HAP-1 (cell line): ENCODE results near the gene ERICH4.
A peak's percentile ranks its signal among the peaks of the same experiment; 100 is the strongest.

Source experiments
- DNase-seq, 2 experiments: peaks; one replicate each; pipeline ENCODE4 v3.0.0-alpha.2; 2016 to 2020; ENCODE audit warnings: low spot score in 2 of 2
- H3K27me3 ChIP-seq: fragments of 250-450 bp; sonication (Bioruptor Pico); 2 replicates; pipeline ENCODE4 v1.5.1; 2020; ENCODE audit warnings: low read depth, mild to moderate bottlenecking, moderate library complexity
- H3K36me3 ChIP-seq: fragments of 250-450 bp; sonication (Bioruptor Pico); replicated peaks from 2 replicates; pipeline ENCODE4 v1.5.1; 2020; ENCODE audit warnings: mild to moderate bottlenecking
- H3K4me1 ChIP-seq: fragments of 250-450 bp; sonication (Bioruptor Pico); 2 replicates; pipeline ENCODE4 v1.5.1; 2020; ENCODE audit warnings: mild to moderate bottlenecking
- H3K4me3 ChIP-seq: fragments of 250-450 bp; sonication (Bioruptor Pico); 2 replicates; pipeline ENCODE4 v1.5.1; 2020; ENCODE audit warnings: mild to moderate bottlenecking, moderate library complexity
- H3K9me3 ChIP-seq: fragments of 250-450 bp; sonication (Bioruptor Pico); 2 replicates; pipeline ENCODE4 v1.5.1; 2020; ENCODE audit warnings: mild to moderate bottlenecking, moderate library complexity
- in situ Hi-C: fragments of 300-500 bp; cut with MboI; formaldehyde crosslinking; loops from 3 replicates; pipeline ENCODE4 v1.14.3; 2020; ENCODE audit warnings: low sequenced_read_pairs, inconsistent platforms, mixed read lengths

Gene ERICH4

GRCh38 chr19:41422955-41423354, 20.0 kb upstream of the ERICH4 start:
- Histone ChIP-seq H3K9me3 (no peaks in the 10 kb centered on the region), H3K4me1 (peaks cover 3% of the 10 kb centered on the region; the same call in 1 of the 2 replicates), H3K27me3 (no peaks in the 10 kb centered on the region), H3K36me3 (peaks cover 10% of the 10 kb centered on the region), H3K4me3 (no peak overlapping the region)
- in situ Hi-C loops, result no loop called here
- no peak for DNase-seq

DNA sequence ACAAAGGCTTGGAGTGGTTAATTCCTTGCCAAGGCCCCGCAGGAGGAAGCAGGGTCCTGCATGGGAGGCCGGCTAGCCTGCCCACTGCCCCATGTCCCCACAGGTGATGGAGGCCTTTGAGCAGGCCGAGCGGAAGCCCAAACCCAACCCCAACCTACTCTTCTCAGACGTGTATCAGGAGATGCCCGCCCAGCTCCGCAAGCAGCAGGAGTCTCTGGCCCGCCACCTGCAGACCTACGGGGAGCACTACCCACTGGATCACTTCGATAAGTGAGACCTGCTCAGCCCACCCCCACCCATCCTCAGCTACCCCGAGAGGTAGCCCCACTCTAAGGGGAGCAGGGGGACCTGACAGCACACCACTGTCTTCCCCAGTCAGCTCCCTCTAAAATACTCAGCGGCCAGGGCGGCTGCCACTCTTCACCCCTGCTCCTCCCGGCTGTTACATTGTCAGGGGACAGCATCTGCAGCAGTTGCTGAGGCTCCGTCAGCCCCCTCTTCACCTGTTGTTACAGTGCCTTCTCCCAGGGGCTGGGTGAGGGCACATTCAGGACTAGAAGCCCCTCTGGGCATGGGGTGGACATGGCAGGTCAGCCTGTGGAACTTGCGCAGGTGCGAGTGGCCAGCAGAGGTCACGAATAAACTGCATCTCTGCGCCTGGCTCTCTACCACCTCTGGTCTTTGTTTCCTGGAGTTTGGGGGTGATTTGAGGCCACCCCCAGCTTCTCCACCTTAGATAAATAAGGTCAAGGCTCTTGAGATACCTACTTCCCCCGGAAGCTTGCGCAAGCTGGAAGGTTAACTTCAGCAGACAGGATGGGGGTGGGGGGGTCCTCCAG, 18.4 kb upstream of the ERICH4 start:
- no peaks in the 10 kb centered on the region for H3K9me3 ChIP-seq
- 0 out of 2 replicates have a peak, but pooled peaks cover 3% of the 10 kb centered on the region for H3K36me3 ChIP-seq
- H3K4me3 ChIP-seq, result no peak overlapping the region
- H3K4me1 ChIP-seq, result peaks cover 3% of the 10 kb centered on the region; the same call in 1 of the 2 replicates
- H3K27me3 ChIP-seq, result no peaks in the 10 kb centered on the region
- no peak for DNase-seq
- in situ Hi-C loops, result no loop called here

GRCh38 chr19:41425174-41426115, 17.5 kb upstream of the ERICH4 start:
- Histone ChIP-seq H3K4me3 (no peak overlapping the region), H3K4me1 (peaks cover 3% of the 10 kb centered on the region; the same call in 1 of the 2 replicates), H3K27me3 (no peaks in the 10 kb centered on the region), H3K9me3 (no peaks in the 10 kb centered on the region), H3K36me3 (no peaks in the 10 kb centered on the region)
- no peak for DNase-seq
- in situ Hi-C loops, result no loop called here

DNA sequence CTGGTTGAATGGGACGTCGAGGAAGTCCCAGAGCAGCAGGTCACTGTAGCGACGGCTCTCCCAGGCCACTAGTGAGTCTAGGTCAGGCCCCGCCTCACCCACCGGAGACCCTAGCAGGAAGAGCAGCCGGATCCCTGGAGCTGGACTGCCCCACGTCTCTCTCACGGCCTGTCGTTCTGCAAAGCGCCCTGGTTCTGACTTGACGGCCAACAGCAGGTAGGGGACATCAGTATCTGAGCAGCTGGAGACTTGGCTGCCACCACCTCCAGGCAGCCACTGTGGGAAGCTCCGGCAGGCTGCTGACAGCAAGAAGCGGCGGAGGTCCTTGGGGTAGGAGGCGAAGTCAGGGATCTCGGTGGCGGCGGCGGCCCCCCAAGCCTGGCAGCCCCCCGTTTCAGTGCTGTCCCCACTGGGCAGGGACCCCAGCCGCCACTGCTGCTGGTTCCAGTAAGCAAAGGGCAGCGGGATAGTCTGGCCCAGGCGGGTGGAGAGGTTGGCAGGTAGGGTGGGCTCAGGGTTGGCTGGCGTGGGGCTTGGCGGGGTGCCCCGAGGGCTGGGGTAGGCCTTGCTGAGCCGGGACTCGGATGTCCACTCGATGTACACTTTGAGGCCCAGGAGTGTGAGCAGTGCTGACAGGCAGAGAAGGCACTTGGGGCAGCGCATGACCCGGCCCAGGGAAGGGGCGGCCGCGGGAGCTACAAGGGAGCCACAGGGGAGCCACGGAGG, 16.7 kb upstream of the ERICH4 start:
- peaks cover 3% of the 10 kb centered on the region; the same call in 1 of the 2 replicates for H3K4me1 ChIP-seq
- peaks cover 4% of the 10 kb centered on the region; the same call in 1 of the 2 replicates for H3K36me3 ChIP-seq
- no peaks in the 10 kb centered on the region for H3K9me3 ChIP-seq
- no peak overlapping the region for H3K4me3 ChIP-seq
- in situ Hi-C loops, result no loop called here
- no peaks in the 10 kb centered on the region for H3K27me3 ChIP-seq
- DNase-seq, result no peak

DNA sequence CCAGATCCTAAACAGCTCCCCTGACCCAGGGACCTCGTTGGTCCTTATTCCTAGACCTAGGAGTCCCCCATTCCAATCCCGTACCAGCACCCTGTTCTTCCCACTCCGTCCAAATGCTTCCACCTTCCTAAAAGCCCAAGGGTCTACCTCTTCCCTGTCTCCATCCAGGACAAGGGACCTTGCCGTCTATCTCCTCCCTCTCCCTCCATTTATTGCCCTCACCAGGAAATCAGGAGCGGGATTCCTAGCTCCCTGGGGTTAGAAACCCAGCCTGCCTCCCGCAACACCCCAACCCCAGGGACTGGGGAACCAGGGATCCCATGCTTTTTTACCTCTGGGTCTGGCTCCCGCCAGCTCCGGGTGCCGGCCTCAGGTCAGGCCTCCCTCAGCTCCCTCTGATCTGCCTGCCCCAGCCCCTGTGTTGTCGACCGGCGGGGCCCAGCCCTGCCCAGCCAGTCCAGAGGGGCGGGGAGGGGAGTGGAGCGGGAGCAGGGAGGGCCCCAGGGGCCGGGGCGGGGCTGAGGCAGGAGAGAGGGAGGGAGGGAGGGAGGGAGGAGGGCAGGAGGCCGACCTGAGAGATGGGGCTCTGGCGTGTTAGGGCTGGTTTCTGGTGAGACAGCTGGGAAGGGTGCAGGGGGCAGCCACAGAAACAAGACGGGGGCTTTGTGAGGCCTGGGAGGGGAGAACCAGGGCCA, 15.9 kb upstream of the ERICH4 start, which contains the start of gene B3GNT8:
Gene B3GNT8 (minus strand): TSS at position 423 of the 695 bp plus-strand sequence. CDS start 596 bp downstream, outside the sequence.
- peaks cover 3% of the 10 kb centered on the region; the same call in 1 of the 2 replicates for H3K4me1 ChIP-seq
- in situ Hi-C loops, result no loop called here
- no peaks in the 10 kb centered on the region for H3K27me3 ChIP-seq
- no peak within 1 kb of the TSS for H3K4me3 ChIP-seq
- H3K9me3 ChIP-seq, result no peaks in the 10 kb centered on the region
- DNase-seq, result peak; percentile 48 to 87
- peaks cover 10% of the 10 kb centered on the region; the same call in 1 of the 2 replicates for H3K36me3 ChIP-seq

DNA sequence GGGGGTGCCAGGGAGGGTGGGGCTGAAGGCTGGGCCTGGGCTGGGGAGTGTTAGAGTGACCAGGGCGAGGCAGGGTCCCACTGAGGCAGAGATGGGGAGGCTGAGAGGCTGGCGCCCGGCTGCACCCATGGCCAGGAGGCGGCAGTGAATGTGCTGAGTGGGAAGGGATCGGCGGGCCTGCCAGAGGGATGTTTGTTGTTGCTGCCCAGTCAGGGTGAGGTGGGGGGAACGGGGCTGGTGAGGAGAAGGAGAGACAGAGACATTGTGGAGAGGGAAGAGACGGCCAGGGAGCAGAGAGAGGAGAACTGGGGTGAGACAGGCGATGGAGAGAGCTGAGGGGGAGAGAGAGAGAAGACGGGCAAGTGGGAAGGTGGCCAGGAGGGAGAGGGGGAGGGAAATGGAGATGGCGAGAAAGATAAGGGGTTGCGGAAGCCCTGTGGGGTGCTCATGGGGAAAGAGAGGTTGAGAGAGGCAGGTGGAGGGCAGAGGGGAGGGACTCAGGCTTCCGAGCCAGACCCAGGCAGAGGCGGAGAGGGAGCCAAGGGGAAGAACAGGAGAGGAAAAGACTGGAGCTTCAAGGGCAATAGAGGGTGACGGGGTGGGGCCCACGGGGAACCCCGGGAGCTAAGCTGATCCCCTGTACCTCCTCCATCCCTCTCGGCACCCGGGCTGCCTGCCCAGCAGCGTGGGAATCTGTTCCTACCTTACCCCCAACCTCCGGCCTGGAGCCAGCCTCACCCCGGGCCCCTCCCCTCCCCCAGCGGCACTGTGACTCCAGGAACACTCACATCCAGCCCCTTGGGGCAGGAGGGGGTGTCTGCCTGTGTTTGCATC, 15.1 kb upstream of the ERICH4 start:
- DNase-seq, result no peak
- H3K4me1 ChIP-seq, result peaks cover 3% of the 10 kb centered on the region; the same call in 1 of the 2 replicates
- H3K27me3 ChIP-seq, result no peaks in the 10 kb centered on the region
- no peak overlapping the region for H3K4me3 ChIP-seq
- in situ Hi-C loops, result no loop called here
- peaks cover 13% of the 10 kb centered on the region for H3K36me3 ChIP-seq
- H3K9me3 ChIP-seq, result no peaks in the 10 kb centered on the region

- no peak for DNase-seq
- H3K36me3 ChIP-seq, result peaks cover 17% of the 10 kb centered on the region
- H3K9me3 ChIP-seq, result no peaks in the 10 kb centered on the region
- in situ Hi-C loops, result no loop called here
- H3K4me3 ChIP-seq, result no peak overlapping the region
- no peaks in the 10 kb centered on the region for H3K27me3 ChIP-seq
- peaks cover 3% of the 10 kb centered on the region; the same call in 1 of the 2 replicates for H3K4me1 ChIP-seq
Measured at GRCh38 chr19:41428481-41428859, 14.5 kb upstream of the ERICH4 start.

DNA sequence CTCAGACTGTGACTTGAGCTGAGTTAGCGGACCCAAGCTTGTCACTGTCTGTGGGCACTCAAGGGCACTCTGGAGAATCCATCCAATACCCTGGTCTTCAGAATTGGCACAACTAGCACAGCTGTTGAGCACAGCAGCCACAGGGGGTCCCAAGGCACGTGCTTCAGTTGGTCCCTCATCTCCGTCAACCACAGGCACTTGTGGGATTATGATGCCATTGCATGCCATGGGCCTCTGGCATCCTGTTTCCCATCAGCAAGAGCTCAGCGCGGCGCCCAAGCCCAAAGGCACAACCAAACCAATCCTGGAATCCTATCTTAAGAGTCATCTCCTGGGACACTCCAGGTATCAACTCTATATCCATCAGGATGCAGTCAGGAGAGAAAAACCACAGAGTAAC, 12.0 kb upstream of the ERICH4 start:
- Histone ChIP-seq H3K4me1 (peaks cover 3% of the 10 kb centered on the region; the same call in 1 of the 2 replicates), H3K4me3 (no peak overlapping the region), H3K36me3 (peaks cover 17% of the 10 kb centered on the region), H3K9me3 (no peaks in the 10 kb centered on the region), H3K27me3 (no peaks in the 10 kb centered on the region)
- no peak for DNase-seq
- in situ Hi-C loops, result no loop called here

DNA sequence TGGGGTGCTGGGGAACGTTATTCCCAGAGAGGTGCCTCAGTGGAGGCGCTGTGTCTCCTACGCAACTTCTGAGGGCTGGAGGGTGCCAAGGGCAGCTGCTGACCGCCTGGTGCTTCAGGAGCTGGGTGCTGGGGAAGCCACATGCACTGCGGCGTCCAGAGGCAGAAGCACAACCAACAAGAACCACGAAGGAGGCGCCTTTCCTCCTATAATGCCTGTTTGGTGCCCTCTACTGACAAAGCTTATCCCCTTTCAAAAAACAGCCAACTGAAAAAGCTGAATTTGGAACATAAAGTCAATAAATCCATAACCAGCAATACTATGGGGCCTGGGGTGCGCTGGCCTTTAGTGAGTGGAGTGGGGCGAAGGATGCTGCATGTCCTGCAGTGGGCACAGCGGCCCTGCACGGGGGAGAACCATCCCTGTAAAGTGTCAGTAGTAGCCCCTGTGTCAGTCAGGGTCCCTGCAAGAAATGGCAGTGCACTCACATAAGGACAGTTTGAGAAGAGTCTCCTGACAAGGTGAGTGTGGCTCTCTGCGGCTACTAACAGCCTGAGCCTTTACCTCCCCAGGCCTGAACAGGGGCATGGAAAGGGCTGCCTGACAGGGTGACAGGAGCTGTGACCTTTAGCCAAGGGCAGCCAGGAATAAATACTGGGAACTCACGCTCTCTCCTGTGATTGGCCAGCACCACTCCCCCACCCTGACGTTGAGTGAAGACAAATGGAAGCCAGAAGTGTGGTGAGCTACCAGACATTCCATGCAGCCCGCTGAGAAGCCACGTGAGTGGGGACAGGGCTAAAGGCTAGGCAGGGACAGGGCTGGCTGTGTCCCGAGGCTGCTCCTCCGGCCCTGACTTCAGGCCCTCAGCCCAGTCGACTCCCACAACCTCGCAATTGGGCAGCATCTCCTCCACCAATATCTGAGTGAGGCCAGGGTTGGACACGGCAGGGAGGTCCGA, 11.2 kb upstream of the ERICH4 start:
- peaks cover 3% of the 10 kb centered on the region; the same call in 1 of the 2 replicates for H3K4me1 ChIP-seq
- H3K36me3 ChIP-seq, result peaks cover 17% of the 10 kb centered on the region
- H3K4me3 ChIP-seq, result no peak overlapping the region
- H3K9me3 ChIP-seq, result no peaks in the 10 kb centered on the region
- in situ Hi-C loops, result no loop called here
- DNase-seq, result no peak
- no peaks in the 10 kb centered on the region for H3K27me3 ChIP-seq

DNA sequence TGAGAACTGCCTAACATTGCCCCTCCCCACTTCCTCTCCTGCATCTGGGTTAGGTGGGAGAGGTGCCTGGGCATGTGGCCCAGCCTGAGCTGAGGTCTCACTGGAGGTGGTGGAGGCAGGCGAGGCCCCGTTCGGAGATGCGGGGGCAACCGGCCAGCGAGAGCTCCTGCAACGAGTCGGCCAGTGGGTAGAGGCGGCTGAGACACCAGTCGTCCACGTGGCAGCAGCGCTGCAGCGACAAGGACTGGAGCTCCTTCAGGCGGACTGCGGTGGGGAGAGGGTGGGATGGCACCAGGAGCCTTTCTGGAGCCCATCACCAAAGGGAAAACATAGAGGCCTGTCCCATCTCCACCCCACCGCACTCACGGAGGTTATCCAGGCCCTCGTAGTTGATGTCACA, 9.8 kb upstream of the ERICH4 start:
- no peak overlapping the region for H3K4me3 ChIP-seq
- peaks cover 17% of the 10 kb centered on the region for H3K36me3 ChIP-seq
- in situ Hi-C loops, result no loop called here
- H3K4me1 ChIP-seq, result no peaks in the 10 kb centered on the region
- no peak for DNase-seq
- no peaks in the 10 kb centered on the region for H3K9me3 ChIP-seq
- H3K27me3 ChIP-seq, result no peaks in the 10 kb centered on the region

DNA sequence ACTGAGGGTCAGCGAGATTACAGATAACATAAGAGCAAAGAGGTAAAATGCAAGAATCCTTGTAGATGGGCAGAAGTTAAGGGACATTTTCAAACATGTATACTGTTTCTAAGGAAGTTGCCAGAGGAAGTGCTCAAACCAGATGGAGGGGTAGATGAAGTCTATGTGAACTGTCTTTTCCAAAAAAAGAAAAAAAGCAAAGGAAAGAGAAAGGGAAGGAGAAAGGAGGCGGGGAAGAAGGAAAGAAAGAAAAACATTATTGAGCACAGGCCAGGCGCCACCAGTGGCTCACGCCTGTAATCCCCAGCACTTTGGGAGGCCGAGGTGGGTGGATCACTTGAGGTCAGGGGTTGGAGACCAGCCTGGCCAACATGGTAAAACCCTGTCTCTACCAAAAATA, 8.5 kb upstream of the ERICH4 start:
- Histone ChIP-seq H3K4me1 (no peaks in the 10 kb centered on the region; the same call in 1 of the 2 replicates), H3K27me3 (no peaks in the 10 kb centered on the region), H3K4me3 (no peak overlapping the region), H3K9me3 (no peaks in the 10 kb centered on the region), H3K36me3 (peaks cover 17% of the 10 kb centered on the region)
- DNase-seq, result no peak
- in situ Hi-C loops, result no loop called here
